Lung (tissue), 12 donors: Measurements from ENCODE around the gene SCIMP. TPM values are rescaled to one million over a fixed set of nuclear protein-coding genes. Genes with fewer than 3 reads are reported as not detected.

ENCODE experiments used
- ATAC-seq: fragments of 200-7000 bp; cut with Tn5 transposase; one replicate; pipeline ENCODE4 v1.9.1; 2020; ENCODE audit warnings: moderate number of reproducible peaks; ENCODE audit not compliant: insufficient read depth, low FRiP score
- DNase-seq, 3 donors: peaks; one replicate each; pipeline ENCODE4 v3.0.0-alpha.2; 2013 to 2017
- H3K27ac ChIP-seq, 2 donors: one replicate each; pipeline ENCODE4 v1.5.1; 2013; ENCODE audit warnings: mild to moderate bottlenecking in 2 of 2, moderate library complexity in 2 of 2, control low read depth in 1 of 2, inconsistent platforms in 1 of 2, low read depth in 1 of 2, low read length in 1 of 2
- H3K27me3 ChIP-seq, 3 donors: one replicate each; pipeline ENCODE4 v1.5.1; 2013; ENCODE audit warnings: low read length in 2 of 3; ENCODE audit not compliant: control insufficient read depth in 3 of 3, insufficient read depth in 3 of 3
- H3K36me3 ChIP-seq, 4 donors: one replicate each; pipeline ENCODE4 v1.5.1; 2013; ENCODE audit warnings: low read length in 4 of 4, mild to moderate bottlenecking in 1 of 4, moderate library complexity in 1 of 4; ENCODE audit not compliant: control insufficient read depth in 4 of 4, insufficient read depth in 4 of 4
- H3K4me1 ChIP-seq, 5 donors: one replicate each; pipeline ENCODE4 v1.5.1; 2013; ENCODE audit warnings: low read length in 5 of 5, mild to moderate bottlenecking in 2 of 5, moderate library complexity in 1 of 5; ENCODE audit not compliant: control insufficient read depth in 5 of 5, insufficient read depth in 5 of 5
- H3K4me3 ChIP-seq: one replicate; pipeline ENCODE4 v1.5.1; 2013; ENCODE audit warnings: mild to moderate bottlenecking, control low read depth, moderate library complexity
- H3K9ac ChIP-seq, 2 donors: one replicate each; pipeline ENCODE4 v1.5.1; 2013; ENCODE audit warnings: low read length in 2 of 2, control low read depth in 1 of 2; ENCODE audit not compliant: insufficient read depth in 1 of 2
- H3K9me3 ChIP-seq, 4 donors: one replicate each; pipeline ENCODE4 v1.5.1; 2013; ENCODE audit warnings: low read length in 3 of 4, mild to moderate bottlenecking in 1 of 4, moderate library complexity in 1 of 4; ENCODE audit not compliant: control insufficient read depth in 4 of 4, insufficient read depth in 3 of 4
- WGBS, 2 donors: extraction: QIAGEN DNeasy Blood & Tissue Kit; methylation state at CpG; one replicate each; pipeline ENCODE4 v1.1.7; 2013; 5-methylcytosine and 5-hydroxymethylcytosine counted together
- polyA plus RNA-seq, 2 donors: library from polyadenylated mRNA; stranded (reverse); fragments of 200-250 nt; gene quantifications; one replicate each; pipeline ENCODE4 v1.2.1, GENCODE V29; 2013
- total RNA-seq, 2 donors: library from RNA; depleted of rRNA in 1 of 2; stranded (reverse); fragments of >200 nt in 1 of 2; gene quantifications; one replicate each; pipeline ENCODE4 v1.2.1, GENCODE V29; 2014 to 2021
- TF ChIP-seq, protein P1 (sequence below): IDR thresholded peaks from 2 replicates; pipeline ENCODE4 v1.5.1; 2012; ENCODE audit warnings: mild to moderate bottlenecking; ENCODE audit errors: control extremely low read depth, extremely low read depth
- donor health status: control.
- donor health status: control.
- donor health status: Bipolar disorder and iron deficiency.
- donor health status: healthy.
- donor health status: DM: yes; HTN: yes; CAD: no.

SCIMP gene
- total and polyA plus RNA-seq, 4 donors, result 2.3 to 22.2 (median 11.2) TPM

DNA sequence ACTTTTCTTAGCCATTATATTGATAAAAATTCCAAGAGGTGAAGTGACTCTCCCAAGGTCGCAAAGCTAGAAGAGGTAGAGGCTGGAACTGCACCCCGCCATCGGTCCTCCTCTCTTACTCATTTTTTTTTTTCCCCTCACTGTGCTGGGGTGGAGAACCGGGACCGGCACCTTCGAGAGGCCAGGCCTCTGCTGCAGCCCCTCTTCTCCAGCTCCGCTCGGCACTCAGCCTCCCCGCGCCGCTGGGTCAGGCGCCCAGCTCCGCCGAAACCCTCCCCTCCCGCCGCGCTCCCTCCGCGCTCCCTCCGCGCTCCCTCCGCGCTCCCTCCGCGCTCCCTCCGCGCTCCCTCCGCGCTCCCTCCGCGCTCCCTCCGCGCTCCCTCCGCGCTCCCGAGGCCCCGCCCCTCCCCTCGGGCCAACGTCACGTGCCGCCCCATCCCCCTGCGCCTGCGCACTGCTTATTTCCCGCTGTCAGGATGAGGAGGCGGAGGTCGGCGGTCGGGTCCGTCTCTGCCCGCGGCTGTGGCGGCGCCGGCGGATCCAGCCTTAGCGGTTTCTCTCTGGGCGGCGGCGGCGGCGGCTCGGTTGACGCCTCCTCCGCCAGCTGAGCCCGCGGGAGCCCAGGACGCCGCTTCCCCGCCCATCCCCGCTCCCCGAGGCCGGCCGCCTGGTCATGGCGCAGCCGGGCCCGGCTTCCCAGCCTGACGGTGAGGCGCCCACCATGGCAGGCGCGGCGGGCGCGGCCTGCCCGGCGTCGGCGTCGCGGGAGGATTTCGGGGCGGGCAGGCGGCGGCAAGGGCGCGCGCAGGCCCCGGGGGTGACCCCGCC lies 47.4 kb upstream of the SCIMP start, which contains the start of gene RABEP1:
Gene RABEP1 (plus strand): TSS at position 471 of the 828 bp plus-strand sequence. CDS start 203 bp downstream, at position 674.
- peak; percentile 85 for ATAC-seq
- Histone ChIP-seq H3K27me3 (no peaks in the 10 kb centered on the region), H3K9me3 (no peaks in the 10 kb centered on the region), H3K9ac (peak within 1 kb of the TSS in 1 of 2 donors; percentile 61), H3K4me3 (peak within 1 kb of the TSS; percentile 91), H3K4me1 (peaks cover 0 to 11% (median 10%) of the 10 kb centered on the region in 5 donors), H3K27ac (peak within 1 kb of the TSS; percentile 92 to 98), H3K36me3 (no peaks in the 10 kb centered on the region)
- DNase-seq, result peak; percentile 93 to 96 (median 94)
- TF ChIP-seq, protein P1, sequence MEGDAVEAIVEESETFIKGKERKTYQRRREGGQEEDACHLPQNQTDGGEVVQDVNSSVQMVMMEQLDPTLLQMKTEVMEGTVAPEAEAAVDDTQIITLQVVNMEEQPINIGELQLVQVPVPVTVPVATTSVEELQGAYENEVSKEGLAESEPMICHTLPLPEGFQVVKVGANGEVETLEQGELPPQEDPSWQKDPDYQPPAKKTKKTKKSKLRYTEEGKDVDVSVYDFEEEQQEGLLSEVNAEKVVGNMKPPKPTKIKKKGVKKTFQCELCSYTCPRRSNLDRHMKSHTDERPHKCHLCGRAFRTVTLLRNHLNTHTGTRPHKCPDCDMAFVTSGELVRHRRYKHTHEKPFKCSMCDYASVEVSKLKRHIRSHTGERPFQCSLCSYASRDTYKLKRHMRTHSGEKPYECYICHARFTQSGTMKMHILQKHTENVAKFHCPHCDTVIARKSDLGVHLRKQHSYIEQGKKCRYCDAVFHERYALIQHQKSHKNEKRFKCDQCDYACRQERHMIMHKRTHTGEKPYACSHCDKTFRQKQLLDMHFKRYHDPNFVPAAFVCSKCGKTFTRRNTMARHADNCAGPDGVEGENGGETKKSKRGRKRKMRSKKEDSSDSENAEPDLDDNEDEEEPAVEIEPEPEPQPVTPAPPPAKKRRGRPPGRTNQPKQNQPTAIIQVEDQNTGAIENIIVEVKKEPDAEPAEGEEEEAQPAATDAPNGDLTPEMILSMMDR, result no peak
- 2% methylated on average over 46 to 98 of the region's 98 CpGs for WGBS, 2 donors

DNA sequence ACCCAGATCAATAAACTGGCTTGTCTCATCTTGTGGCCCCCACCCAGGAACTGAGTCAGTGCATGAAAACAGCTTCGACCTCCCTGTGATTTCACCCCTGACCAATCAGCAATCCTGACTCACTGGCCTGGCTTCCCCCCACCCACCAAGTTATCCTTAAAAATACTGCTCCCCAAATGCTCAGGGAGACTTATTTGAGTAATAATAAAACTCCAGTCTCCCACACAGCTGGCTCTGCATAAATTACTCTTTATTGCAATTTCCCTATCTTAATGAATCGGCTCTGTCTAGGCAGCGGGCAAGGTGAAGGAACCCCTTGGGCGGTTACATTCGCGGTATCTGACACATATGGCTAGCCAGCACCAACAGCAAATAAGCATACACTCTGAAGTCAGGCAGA lies 37.7 kb upstream of the SCIMP start:
- Histone ChIP-seq H3K9me3 (no peaks in the 10 kb centered on the region), H3K4me1 (no peaks in the 10 kb centered on the region), H3K9ac (no peak overlapping the region), H3K27me3 (no peaks in the 10 kb centered on the region), H3K27ac (no peak overlapping the region), H3K4me3 (no peak overlapping the region), H3K36me3 (no peaks in the 10 kb centered on the region)
- no peak for ATAC-seq
- WGBS, 2 donors, result 85 to 90% methylated on average over 6 of the region's 6 CpGs
- TF ChIP-seq, protein P1, result no peak
- DNase-seq, result no peak

DNA sequence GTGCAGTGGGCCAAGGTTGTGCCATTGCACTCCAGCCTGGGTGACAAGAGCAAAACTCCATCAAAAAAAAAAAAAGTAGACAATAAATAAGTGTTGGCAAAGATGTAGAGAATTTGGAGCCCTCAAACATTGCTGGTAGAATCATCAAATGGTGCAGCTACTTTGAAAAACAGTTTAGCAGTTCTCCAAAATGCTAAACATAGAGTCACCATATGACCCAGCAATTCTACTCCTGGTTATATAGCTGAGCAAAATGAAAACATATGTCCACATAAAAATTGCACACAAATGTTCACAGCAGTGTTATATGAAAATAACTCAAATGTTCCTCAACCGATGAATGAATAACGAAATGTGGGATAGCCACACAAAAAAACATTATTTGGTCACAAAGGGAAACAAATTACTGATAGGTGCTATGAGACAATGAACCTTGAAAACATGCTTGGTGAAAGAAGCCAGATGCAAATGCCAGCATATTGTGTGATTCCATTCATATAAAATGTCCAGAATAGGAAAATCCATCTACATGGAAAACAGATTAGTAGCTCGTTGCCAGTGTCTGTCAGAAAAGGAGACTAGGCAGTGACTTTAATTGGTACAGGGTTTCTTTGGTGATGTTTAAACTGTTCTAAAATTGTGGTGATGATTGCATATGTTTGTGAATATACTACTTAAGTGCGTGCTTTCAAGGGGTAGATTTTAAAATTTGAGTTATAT lies 34.7 kb upstream of the SCIMP start:
- 88 to 91% methylated on average over 4 of the region's 4 CpGs for WGBS, 2 donors
- TF ChIP-seq, protein P1, result no peak

More for the DNA sequence above, 34.7 kb upstream of the SCIMP start:
- Histone ChIP-seq H3K9me3 (no peaks in the 10 kb centered on the region), H3K4me1 (no peaks in the 10 kb centered on the region), H3K27me3 (no peaks in the 10 kb centered on the region), H3K4me3 (no peak overlapping the region), H3K9ac (no peak overlapping the region), H3K36me3 (no peaks in the 10 kb centered on the region), H3K27ac (no peak overlapping the region)
- DNase-seq (no peak), ATAC-seq (no peak)
